Left lung (tissue), 10 donors: Measurements from ENCODE around the gene RBKS. TPM values are rescaled to one million over a fixed set of nuclear protein-coding genes. Genes with fewer than 3 reads are reported as not detected.

Experiments used
- ATAC-seq: fragments of 200-7000 bp; cut with Tn5 transposase; one replicate; pipeline ENCODE4 v1.9.1; 2020; ENCODE audit warnings: moderate library complexity
- DNase-seq, 4 donors: peaks; one replicate each; pipeline ENCODE4 v3.0.0-alpha.2; 2013 to 2020
- H3K27ac ChIP-seq, 2 donors: fragments of 200-600 bp; sonication (generic) in 1 of 2; one replicate each; pipeline versions ENCODE4 v1.5.0 to v1.8.0; 2020 to 2021
- H3K27me3 ChIP-seq, 2 donors: fragments of 200-600 bp; sonication (generic) in 1 of 2; one replicate each; pipeline versions ENCODE4 v1.5.0 to v1.8.0; 2020 to 2021
- H3K36me3 ChIP-seq, 2 donors: fragments of 200-600 bp; sonication (generic) in 1 of 2; one replicate each; pipeline versions ENCODE4 v1.5.0 to v1.8.0; 2020 to 2021
- H3K4me1 ChIP-seq, 2 donors: fragments of 200-600 bp; one replicate each; pipeline ENCODE4 v1.8.0; 2021
- H3K4me3 ChIP-seq, 2 donors: fragments of 200-600 bp; sonication (generic) in 1 of 2; one replicate each; pipeline versions ENCODE4 v1.5.0 to v1.8.0; 2020 to 2021; ENCODE audit warnings: mild to moderate bottlenecking in 1 of 2
- H3K9me3 ChIP-seq, 2 donors: fragments of 200-600 bp; sonication (generic) in 1 of 2; one replicate each; pipeline versions ENCODE4 v1.5.0 to v1.8.0; 2020 to 2021
- CTCF ChIP-seq, 2 donors: fragments of 200-600 bp; sonication (generic) in 1 of 2; IDR thresholded peaks; one replicate each; pipeline versions ENCODE4 v1.5.0 to v1.8.0; 2021; ENCODE audit warnings: antibody characterized with exemption in 2 of 2
- intact Hi-C, 2 donors: fragments of 100-400 bp; cut with DNase I; formaldehyde crosslinking; loops; one replicate each; pipeline versions ENCODE4 v1.11.2 to v1.14.2; 2022
- polyA plus RNA-seq, 6 donors: library from polyadenylated mRNA; unstranded; fragments of 120-200 nt; gene quantifications; one replicate each; pipeline ENCODE4 v1.2.1, GENCODE V29; 2013; ENCODE audit not compliant: insufficient read length in 6 of 6
- total RNA-seq, 2 donors: library from RNA; stranded (reverse); fragmentation: NEBNext Ultra II Directional; extraction: Animal tissue kit (Norgen Biotek cat#: 25700); gene quantifications; one replicate each; pipeline ENCODE4 v1.2.1, GENCODE V29; 2021
- donor health status: DM: no; HTN: yes; CAD: no.
- donor health status: DM: no; HTN: no; CAD: no.

RBKS gene
- total and polyA plus RNA-seq, 8 donors, result 2.0 to 4.0 (median 2.6) TPM

- TF ChIP-seq CTCF (IDR thresholded peaks at IDR 0.05), result no peak
- ATAC-seq (peak; percentile 91), DNase-seq (no peak)
- intact Hi-C loops, result no loop called here
- Histone ChIP-seq H3K36me3 (no peaks in the 10 kb centered on the region), H3K4me1 (peaks cover 0 to 7% of the 10 kb centered on the region in 2 donors), H3K27me3 (no peaks in the 10 kb centered on the region), H3K9me3 (peaks cover 0 to 11% of the 10 kb centered on the region in 2 donors), H3K4me3 (no peak overlapping the region), H3K27ac (peak overlapping the region in 1 of 2 donors; percentile 42)
Measured at GRCh38 chr2:27822049-27822448, 68.1 kb downstream of the RBKS start.

- Histone ChIP-seq H3K4me1 (no peaks in the 10 kb centered on the region), H3K27me3 (no peaks in the 10 kb centered on the region), H3K4me3 (no peak overlapping the region), H3K27ac (no peak overlapping the region), H3K9me3 (peaks cover 0 to 3% of the 10 kb centered on the region in 2 donors), H3K36me3 (no peaks in the 10 kb centered on the region)
- intact Hi-C loops, result no loop called here
- no peak for TF ChIP-seq CTCF (IDR thresholded peaks at IDR 0.05)
- ATAC-seq (no peak), DNase-seq (no peak)
Measured at GRCh38 chr2:27815860-27816438, 74.2 kb downstream of the RBKS start.

GRCh38 chr2:27814758-27815157, 75.4 kb downstream of the RBKS start:
- no peaks in the 10 kb centered on the region for H3K36me3 ChIP-seq
- ATAC-seq, result no peak

GRCh38 chr2:27811768-27812167, 78.4 kb downstream of the RBKS start:
- H3K27ac ChIP-seq, result no peak overlapping the region
- TF ChIP-seq CTCF (IDR thresholded peaks at IDR 0.05), result no peak
- intact Hi-C loops, result no loop called here
- H3K9me3 ChIP-seq, result no peaks in the 10 kb centered on the region
- no peaks in the 10 kb centered on the region for H3K36me3 ChIP-seq
- H3K4me3 ChIP-seq, result no peak overlapping the region
- no peak for DNase-seq
- H3K27me3 ChIP-seq, result no peaks in the 10 kb centered on the region
- ATAC-seq, result no peak
- H3K4me1 ChIP-seq, result peaks cover 3 to 16% of the 10 kb centered on the region in 2 donors

More at GRCh38 chr2:27814758-27815157, 75.4 kb downstream of the RBKS start:
- Histone ChIP-seq H3K27me3 (no peaks in the 10 kb centered on the region), H3K4me3 (no peak overlapping the region), H3K9me3 (peaks cover 0 to 3% of the 10 kb centered on the region in 2 donors), H3K27ac (no peak overlapping the region), H3K4me1 (peaks cover 0 to 9% of the 10 kb centered on the region in 2 donors)
- intact Hi-C loops, result no loop called here
- TF ChIP-seq CTCF (IDR thresholded peaks at IDR 0.05), result no peak
- no peak for DNase-seq

- H3K4me3 ChIP-seq, result no peak overlapping the region
- H3K36me3 ChIP-seq, result no peaks in the 10 kb centered on the region
- ATAC-seq, result no peak
- H3K9me3 ChIP-seq, result no peaks in the 10 kb centered on the region
- no peak for TF ChIP-seq CTCF (IDR thresholded peaks at IDR 0.05)
- no peak for DNase-seq
- intact Hi-C loops, result no loop called here
- no peak overlapping the region for H3K27ac ChIP-seq
- peaks cover 3 to 16% of the 10 kb centered on the region in 2 donors for H3K4me1 ChIP-seq
- no peaks in the 10 kb centered on the region for H3K27me3 ChIP-seq
Measured at GRCh38 chr2:27810455-27810854, 79.7 kb downstream of the RBKS start.
